GM21717 (cell line): ENCODE results near the gene TPRG1.

Source experiments
- ATAC-seq: cut with Tn5 transposase; IDR thresholded peaks from one replicate; pipeline ENCODE4 v1.9.1; 2021; ENCODE audit warnings: mild to moderate bottlenecking, moderate library complexity; ENCODE audit not compliant: unreplicated experiment

TPRG1 gene

DNA sequence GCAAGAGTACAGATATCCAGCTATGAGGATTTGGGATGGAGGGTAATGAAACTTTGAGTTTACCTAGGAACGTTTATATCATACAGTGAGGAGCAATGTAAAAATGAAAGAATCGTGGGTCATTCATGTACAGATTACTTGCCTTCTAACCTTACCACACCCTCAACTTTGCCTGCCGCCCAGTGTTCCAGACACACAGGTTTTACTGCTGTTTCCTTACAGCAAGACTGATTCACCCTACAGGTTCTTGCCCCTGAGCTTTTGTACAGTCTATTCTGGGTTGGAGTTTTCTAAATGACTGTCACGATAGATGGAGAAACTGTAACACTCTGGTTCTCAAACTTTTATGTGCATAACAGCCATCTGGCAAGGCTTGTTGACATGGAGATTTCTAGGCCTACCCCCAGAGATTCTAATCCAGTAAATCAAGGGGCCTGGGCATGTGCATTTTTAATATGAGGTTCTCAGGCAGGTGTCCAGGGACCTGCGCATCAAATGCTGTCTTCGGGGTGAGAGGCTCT lies 6.6 kb upstream of the TPRG1 start:
- ATAC-seq = no peak

GRCh38 chr3:189166321-189166720 lies 5.5 kb upstream of the TPRG1 start:
- ATAC-seq = no peak

- no peak for ATAC-seq
Observed at GRCh38 chr3:189167027-189167766, 4.6 kb upstream of the TPRG1 start.

DNA sequence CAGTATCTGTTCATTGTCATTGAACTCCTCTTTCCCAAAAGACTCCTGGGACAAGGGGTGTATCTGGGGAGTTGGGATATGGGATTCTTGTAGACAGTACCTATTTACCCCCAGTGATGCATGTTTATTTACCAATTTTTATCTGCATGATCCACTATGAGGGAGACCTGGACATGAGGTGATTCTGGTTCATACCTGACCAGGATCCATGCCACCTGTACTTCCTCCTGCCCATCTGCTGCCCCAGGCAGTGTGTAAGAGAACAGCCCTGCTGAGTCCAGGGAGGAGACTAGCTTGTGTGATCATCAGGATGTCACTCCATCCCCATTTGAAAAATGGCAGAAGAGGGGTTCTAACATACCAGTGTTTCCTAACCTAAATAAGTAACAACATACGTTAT lies 3.1 kb upstream of the TPRG1 start:
- ATAC-seq = no peak

DNA sequence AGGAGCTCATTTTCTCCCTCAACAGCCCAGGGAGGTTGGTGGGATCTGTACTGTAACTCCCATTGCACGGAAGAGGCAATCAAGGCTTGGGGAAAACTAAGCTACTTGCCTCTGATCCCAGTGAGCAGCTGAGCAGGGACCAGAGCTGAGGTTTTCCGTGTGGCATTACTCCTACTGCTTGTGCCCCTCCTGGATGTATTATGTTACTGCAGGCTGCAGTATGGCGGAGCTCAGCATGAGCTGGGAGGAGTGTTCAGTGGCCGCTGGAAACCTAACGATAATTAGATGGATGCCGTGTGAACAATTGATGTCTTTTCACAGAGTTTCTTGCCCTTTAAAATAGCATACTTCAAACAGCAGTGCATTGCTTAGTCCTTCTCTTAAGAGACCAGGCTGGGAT lies 2.0 kb upstream of the TPRG1 start:
- no peak for ATAC-seq

DNA sequence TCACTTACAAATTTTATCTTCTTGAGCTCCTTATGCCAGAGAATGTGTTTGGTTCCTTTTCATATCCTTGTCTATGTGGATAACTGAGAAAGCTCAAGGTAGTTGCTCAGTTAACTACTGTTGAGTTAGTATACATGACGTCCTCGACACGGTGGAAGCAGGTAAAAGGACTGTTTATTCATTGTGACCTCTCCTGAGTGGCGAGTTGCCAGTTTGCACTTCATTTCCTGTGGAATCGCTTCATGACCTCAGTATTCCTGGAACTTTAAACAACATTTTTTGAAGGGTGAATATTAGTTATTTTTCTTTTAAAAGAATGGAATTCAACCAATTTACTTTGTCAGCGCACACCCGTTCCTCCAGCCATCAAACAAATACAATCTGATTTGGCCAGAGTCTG lies 1.2 kb upstream of the TPRG1 start:
- ATAC-seq = no peak

DNA sequence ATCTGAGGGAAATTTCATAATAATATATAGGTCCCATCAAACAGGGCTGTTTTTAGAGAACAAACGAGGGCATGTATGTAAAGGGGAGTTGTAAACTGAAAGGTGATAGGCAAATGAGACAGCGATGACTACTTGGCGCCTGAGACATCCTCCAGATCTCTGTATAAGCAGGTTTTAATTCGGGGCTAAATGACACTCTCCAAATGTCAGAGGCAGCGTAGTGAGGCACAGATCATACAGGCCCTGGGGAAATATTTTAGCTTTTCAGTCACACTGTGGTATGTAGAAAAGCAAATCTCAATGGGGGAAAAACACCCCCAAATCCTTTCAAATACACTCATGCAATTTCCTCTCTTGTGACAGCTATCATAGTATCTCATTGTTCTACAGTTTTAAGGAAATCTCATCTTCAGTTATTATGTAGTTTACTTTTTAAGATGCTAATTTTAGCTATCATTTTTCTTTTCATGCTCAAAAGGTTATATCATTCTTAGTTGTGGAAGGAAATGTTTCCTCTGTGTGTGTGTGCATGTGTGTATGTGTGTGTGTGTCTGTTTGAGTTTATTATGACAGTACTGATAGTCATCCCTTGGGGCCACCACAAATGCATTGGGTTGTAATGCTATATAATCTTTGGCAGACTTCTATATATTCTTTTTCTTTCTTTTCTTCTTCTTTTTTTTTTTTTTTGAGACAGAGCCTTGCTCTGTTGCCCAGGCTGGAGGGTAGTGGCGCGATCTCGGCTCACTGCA lies 1.1 kb downstream of the TPRG1 start:
- ATAC-seq = no peak

DNA sequence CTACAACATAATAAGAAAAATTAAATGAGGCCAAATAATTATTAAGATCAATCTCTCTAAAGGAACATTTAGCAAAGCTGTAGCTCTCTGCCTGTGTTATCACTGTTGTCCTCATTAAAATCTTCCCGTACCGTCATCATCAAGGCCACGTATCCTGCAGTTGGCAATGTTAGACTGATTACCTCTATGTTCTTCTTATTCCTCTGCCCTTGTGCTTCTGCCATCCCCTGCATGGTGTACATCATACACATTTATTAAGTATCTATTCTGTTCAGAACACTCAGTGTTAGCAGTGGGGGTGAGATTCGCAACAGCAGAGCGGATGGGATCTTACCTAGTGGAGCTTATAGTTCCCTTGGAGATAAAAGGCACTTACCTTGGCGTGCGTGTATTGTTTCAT lies 12.8 kb downstream of the TPRG1 start:
- no peak for ATAC-seq

DNA sequence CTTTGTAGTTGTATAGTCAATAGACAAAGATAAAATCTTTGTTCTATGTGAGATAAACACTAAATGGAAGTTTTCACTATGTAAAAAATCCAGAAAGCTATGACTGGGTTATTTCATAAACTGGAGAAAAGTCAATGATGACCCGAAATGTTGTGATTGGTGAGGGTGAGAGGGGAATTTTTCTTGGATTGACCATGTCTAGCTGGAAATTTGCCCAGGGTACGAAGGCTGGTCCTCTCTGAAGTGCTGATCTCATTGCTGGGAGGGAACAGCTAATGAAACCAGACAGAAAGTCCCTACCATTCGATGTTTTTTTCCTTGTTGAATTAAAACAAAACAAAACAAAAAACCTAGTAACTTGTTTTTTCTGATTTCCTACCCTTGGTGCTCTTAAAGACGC lies 14.3 kb downstream of the TPRG1 start:
- ATAC-seq = no peak

GRCh38 chr3:189188466-189188865 lies 16.7 kb downstream of the TPRG1 start:
- no peak for ATAC-seq

GRCh38 chr3:189192725-189193124 lies 21.0 kb downstream of the TPRG1 start:
- ATAC-seq = no peak

GRCh38 chr3:189195302-189195701 lies 23.5 kb downstream of the TPRG1 start:
- no peak for ATAC-seq

- ATAC-seq = no peak
Observed at GRCh38 chr3:189202106-189202505, 30.3 kb downstream of the TPRG1 start.

- no peak for ATAC-seq
Observed at GRCh38 chr3:189202583-189202982, 30.8 kb downstream of the TPRG1 start.

DNA sequence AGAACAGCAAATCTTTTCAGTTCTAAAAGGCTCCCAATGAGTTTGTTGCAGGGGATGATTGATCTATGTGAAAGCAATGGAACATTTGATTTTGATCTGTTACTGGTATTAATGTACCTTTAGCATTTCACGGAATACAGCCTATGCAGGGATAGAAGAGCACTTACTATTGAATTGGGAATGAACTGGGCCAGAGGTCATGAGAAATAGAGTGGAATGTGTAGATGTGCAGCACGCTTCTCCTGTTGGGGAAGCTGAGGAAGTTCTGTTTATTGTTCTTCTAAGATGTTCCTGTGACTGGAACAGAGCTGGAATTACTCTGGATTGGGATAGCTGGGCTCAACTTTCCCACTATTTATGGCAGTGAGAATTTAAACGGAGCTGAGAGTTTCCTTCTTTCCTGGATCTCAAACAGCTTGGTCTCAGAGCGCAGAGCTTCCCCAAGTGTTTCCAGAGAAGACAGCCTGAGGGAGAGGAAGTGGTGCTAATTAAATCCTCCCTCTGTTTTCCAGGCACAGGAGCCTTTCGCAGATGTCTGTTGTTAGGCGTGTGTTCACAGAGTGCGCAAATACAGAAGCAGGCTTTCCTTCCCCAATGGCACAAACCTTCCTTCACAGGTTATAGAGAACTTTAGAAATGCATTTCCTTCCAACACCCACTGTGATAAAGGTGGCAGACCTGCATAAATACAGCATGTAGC lies 32.5 kb downstream of the TPRG1 start:
- no peak for ATAC-seq

DNA sequence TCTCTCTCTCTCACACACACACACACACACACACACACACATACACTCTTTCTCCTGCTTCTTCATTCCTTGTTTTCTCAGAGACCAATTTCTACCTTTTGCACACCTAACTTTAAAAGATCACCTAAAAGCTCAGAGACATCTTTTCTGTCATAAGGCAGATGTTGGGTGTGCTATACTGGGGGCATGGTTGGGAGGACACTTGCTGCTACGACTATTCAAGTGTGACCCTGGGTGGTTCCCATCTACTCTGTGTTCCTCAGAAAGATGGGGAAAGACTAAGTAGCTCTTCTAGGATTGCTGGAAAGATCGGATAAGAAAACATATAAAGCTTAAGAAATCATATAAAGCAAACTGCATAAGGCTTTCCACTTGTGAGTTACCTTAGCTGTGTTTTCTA lies 33.2 kb downstream of the TPRG1 start:
- no peak for ATAC-seq

DNA sequence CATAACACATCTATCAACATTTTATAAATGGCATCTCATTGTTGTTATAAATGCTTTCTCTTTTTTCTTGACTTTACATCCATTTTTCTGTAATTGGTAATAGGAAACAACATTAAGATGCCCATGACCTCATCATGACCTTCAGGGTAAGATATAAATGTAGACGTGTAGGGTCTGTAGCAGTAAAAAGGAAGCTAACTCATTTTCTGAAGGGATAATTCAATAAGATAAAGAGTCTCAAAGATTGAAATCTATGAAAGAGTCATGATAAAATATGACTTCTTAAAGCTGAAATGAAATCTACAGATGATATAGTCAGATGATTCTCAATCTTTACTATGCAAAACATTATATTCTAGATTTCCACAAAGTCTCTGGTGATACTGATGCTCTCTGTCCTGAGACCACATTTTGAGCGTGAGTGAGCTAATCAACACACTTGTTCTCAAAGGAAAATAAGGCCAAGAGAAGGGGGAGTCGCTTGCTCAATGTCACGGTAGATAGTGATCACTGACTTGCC lies 38.5 kb downstream of the TPRG1 start:
- ATAC-seq = no peak

DNA sequence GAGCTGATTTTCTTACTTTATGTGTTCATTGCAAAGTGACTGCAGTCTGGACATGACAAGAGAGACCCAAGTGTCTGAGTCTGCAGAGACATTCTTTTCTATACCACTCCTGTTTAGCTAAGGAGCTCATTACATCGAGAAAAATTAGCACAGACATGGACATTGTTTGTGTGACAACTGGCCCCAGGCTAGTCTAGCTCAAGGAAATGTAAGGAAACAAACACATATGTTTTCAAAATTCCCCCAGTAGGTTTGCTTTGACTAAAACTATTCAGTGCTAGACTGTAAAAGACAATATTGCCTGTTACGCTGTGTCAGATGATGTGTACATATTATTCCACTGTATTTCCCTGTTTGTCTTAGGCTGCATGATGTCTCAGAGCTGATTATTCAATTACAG lies 40.9 kb downstream of the TPRG1 start:
- ATAC-seq = no peak

DNA sequence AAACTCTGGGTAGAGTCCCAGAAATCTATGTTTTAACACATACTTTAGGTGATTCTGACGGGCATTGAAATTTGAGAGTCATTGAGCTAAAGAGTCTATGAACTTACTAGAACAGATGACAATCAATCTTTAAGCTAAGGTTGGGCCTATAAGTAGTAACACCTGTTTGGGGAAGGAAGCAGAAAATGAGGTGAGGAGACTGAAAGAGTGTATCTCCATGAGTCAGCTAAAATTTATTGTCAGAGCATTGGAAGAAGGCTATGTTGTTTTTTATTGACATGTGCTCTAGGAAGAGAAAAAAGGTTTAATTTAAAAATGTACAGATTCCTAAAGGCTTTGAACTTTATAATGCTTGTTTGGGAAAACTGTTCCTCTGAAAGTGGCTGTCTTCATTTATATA lies 42.9 kb downstream of the TPRG1 start:
- no peak for ATAC-seq

DNA sequence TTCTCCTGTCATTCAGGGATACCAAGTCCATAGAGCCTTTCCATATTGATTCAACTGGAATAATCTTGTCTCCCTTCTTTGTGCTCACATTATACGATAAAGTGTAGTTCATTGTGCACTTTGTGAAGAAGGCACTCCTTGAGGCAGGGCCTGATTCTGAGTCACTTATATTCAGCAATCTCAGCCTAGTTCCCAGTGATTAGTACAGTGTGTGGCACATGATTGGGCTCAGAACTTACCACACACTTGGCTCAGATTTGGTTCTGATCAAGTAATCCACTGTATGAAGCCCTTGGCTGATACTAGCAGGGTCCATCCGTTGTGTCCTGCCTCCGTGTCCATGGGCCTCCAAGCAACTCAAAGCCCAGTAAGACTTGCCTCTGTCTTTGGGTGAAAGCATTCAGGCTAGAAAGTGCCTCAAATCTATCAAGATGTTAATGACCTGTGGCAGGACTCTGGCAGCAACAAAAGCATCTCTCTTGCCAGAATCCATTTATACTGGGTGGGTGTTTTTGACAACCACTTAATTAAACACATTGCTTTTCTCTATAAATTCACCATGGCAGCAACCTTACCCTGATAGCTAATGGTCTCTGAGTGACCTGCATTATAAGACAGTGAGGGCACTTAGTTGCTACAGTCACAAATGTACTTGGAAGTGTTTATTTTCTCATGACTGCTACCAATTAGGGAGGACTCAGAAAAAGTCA lies 51.3 kb downstream of the TPRG1 start:
- no peak for ATAC-seq

- no peak for ATAC-seq
Observed at GRCh38 chr3:189225431-189225830, 53.7 kb downstream of the TPRG1 start.
